SKM-1 treated with dmso at 0.1 percent for 144 hours (cell line): ENCODE measurements around the gene FOXQ1.

Experiments used
- DNase-seq: peaks from one replicate; lab custom pipeline; 2025; ENCODE audit not compliant: unreplicated experiment; lab: John Stamatoyannopoulos, UW

FOXQ1 gene

GRCh38 chr6:1290086-1290485 lies 21.8 kb upstream of the FOXQ1 start:
- no peak for DNase-seq

GRCh38 chr6:1290805-1291204 lies 21.1 kb upstream of the FOXQ1 start:
- DNase-seq = no peak

GRCh38 chr6:1291381-1291780 lies 20.5 kb upstream of the FOXQ1 start:
- no peak for DNase-seq

GRCh38 chr6:1295420-1295819 lies 16.5 kb upstream of the FOXQ1 start:
- DNase-seq = no peak

- DNase-seq = no peak
Observed at GRCh38 chr6:1296079-1296478, 15.8 kb upstream of the FOXQ1 start.

- DNase-seq = no peak
Observed at GRCh38 chr6:1296542-1296941, 15.4 kb upstream of the FOXQ1 start.

GRCh38 chr6:1297746-1298145 lies 14.2 kb upstream of the FOXQ1 start:
- no peak for DNase-seq

- no peak for DNase-seq
Observed at GRCh38 chr6:1298768-1299167, 13.1 kb upstream of the FOXQ1 start.

- DNase-seq = no peak
Observed at GRCh38 chr6:1306133-1306532, 5.8 kb upstream of the FOXQ1 start.

GRCh38 chr6:1309366-1309765 lies 2.5 kb upstream of the FOXQ1 start:
- DNase-seq = no peak

GRCh38 chr6:1310628-1311399 lies 1.1 kb upstream of the FOXQ1 start:
- no peak for DNase-seq

- no peak for DNase-seq
Observed at GRCh38 chr6:1312203-1312472, 240 bp downstream of the FOXQ1 start.

GRCh38 chr6:1312473-1313367 lies 822 bp downstream of the FOXQ1 start:
- DNase-seq = no peak

- DNase-seq = no peak
Observed at GRCh38 chr6:1313384-1313766, 1.5 kb downstream of the FOXQ1 start.

- DNase-seq = no peak
Observed at GRCh38 chr6:1313767-1314503, 2.0 kb downstream of the FOXQ1 start.

- no peak for DNase-seq
Observed at GRCh38 chr6:1314617-1315016, 2.7 kb downstream of the FOXQ1 start.

GRCh38 chr6:1315201-1315559 lies 3.3 kb downstream of the FOXQ1 start:
- DNase-seq = no peak

- no peak for DNase-seq
Observed at GRCh38 chr6:1315560-1316386, 3.9 kb downstream of the FOXQ1 start.

- DNase-seq = no peak
Observed at GRCh38 chr6:1316489-1316971, 4.6 kb downstream of the FOXQ1 start.

- DNase-seq = no peak
Observed at GRCh38 chr6:1317302-1317815, 5.5 kb downstream of the FOXQ1 start.

GRCh38 chr6:1318036-1318435 lies 6.1 kb downstream of the FOXQ1 start:
- no peak for DNase-seq
